GM10266 (cell line): ENCODE results near the gene ABL1.

Experiments used
- DNase-seq: peaks from one replicate; pipeline ENCODE4 v3.0.0; 2012; ENCODE audit errors: extremely low spot score
- TF ChIP-seq, protein P1 (sequence below): IDR thresholded peaks from 2 replicates; pipeline ENCODE4 v1.5.1; 2012; ENCODE audit warnings: mild to moderate bottlenecking, low read depth; ENCODE audit not compliant: control insufficient read depth, insufficient read depth; ENCODE audit errors: missing control alignments

Gene ABL1

DNA sequence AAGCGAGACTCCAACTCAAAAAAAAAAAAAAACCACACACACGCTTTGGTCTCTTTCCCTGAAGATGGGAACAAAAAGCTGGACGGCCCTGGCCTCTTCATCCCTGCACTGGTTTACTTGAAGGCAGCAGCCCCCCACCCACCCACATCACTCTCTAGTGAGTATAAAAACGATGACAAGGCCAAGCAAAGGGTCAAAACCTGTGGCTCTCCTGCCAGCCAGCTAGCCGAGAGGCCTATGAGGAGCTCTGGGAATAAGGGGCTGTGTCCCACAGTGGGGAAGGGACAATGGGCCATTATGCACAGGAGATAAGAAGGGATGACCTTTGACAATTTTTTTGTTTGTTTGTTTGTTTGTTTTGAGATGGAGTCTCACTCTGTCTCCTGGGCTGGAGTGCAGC lies 48.4 kb downstream of the ABL1 start:
- no peak for DNase-seq
- TF ChIP-seq, protein P1, sequence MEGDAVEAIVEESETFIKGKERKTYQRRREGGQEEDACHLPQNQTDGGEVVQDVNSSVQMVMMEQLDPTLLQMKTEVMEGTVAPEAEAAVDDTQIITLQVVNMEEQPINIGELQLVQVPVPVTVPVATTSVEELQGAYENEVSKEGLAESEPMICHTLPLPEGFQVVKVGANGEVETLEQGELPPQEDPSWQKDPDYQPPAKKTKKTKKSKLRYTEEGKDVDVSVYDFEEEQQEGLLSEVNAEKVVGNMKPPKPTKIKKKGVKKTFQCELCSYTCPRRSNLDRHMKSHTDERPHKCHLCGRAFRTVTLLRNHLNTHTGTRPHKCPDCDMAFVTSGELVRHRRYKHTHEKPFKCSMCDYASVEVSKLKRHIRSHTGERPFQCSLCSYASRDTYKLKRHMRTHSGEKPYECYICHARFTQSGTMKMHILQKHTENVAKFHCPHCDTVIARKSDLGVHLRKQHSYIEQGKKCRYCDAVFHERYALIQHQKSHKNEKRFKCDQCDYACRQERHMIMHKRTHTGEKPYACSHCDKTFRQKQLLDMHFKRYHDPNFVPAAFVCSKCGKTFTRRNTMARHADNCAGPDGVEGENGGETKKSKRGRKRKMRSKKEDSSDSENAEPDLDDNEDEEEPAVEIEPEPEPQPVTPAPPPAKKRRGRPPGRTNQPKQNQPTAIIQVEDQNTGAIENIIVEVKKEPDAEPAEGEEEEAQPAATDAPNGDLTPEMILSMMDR = no peak

- no peak for DNase-seq
- TF ChIP-seq, protein P1 = no peak
These were observed 49.1 kb downstream of the ABL1 start for GRCh38 chr9:130884111-130884531.

- TF ChIP-seq, protein P1 = no peak
- DNase-seq = no peak
These were observed 49.8 kb downstream of the ABL1 start for GRCh38 chr9:130884542-130885483.

DNA sequence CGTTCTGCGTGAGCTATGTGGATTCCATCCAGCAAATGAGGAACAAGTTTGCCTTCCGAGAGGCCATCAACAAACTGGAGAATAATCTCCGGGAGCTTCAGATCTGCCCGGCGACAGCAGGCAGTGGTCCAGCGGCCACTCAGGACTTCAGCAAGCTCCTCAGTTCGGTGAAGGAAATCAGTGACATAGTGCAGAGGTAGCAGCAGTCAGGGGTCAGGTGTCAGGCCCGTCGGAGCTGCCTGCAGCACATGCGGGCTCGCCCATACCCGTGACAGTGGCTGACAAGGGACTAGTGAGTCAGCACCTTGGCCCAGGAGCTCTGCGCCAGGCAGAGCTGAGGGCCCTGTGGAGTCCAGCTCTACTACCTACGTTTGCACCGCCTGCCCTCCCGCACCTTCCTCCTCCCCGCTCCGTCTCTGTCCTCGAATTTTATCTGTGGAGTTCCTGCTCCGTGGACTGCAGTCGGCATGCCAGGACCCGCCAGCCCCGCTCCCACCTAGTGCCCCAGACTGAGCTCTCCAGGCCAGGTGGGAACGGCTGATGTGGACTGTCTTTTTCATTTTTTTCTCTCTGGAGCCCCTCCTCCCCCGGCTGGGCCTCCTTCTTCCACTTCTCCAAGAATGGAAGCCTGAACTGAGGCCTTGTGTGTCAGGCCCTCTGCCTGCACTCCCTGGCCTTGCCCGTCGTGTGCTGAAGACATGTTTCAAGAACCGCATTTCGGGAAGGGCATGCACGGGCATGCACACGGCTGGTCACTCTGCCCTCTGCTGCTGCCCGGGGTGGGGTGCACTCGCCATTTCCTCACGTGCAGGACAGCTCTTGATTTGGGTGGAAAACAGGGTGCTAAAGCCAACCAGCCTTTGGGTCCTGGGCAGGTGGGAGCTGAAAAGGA lies 50.7 kb downstream of the ABL1 start:
- TF ChIP-seq, protein P1 = no peak
- DNase-seq = no peak

DNA sequence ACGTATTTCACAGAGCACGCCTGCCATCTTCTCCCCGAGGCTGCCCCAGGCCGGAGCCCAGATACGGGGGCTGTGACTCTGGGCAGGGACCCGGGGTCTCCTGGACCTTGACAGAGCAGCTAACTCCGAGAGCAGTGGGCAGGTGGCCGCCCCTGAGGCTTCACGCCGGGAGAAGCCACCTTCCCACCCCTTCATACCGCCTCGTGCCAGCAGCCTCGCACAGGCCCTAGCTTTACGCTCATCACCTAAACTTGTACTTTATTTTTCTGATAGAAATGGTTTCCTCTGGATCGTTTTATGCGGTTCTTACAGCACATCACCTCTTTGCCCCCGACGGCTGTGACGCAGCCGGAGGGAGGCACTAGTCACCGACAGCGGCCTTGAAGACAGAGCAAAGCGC lies 51.9 kb downstream of the ABL1 start:
- DNase-seq = no peak
- TF ChIP-seq, protein P1 = no peak

DNA sequence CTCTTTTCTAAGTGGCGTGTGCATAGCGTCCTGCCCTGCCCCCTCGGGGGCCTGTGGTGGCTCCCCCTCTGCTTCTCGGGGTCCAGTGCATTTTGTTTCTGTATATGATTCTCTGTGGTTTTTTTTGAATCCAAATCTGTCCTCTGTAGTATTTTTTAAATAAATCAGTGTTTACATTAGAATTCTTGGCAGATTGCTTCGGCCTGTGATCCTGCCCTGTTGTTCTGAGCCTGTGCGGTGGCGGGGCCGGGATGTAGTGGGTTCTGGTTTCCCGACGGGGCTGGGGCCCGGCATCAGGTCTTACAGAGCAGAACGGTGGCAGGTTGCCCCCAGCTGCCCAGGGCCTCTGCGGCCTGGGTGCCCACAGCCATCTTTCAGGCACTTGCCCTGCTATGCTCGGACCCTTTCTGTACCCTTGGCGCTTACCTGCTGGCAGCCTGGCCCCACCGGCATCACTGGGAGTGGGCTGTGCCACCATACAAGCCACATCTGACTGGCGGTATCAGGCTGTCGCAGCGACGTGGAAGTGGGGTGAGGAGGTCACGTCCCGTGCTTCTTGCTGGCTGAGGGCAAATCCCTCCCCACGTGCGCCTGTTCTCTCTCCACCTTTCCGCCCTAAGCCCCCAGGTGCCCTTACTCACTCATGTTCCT lies 52.6 kb downstream of the ABL1 start:
- TF ChIP-seq, protein P1 = no peak
- no peak for DNase-seq
